ENCODE results near the gene CA11. TPM values are rescaled to one million over a fixed set of nuclear protein-coding genes. Genes with fewer than 3 reads are reported as not detected.

The CA11 gene
- total and polyA plus RNA-seq, 4 donors: 0.88 to 13.0 (median 5.1) TPM

DNA sequence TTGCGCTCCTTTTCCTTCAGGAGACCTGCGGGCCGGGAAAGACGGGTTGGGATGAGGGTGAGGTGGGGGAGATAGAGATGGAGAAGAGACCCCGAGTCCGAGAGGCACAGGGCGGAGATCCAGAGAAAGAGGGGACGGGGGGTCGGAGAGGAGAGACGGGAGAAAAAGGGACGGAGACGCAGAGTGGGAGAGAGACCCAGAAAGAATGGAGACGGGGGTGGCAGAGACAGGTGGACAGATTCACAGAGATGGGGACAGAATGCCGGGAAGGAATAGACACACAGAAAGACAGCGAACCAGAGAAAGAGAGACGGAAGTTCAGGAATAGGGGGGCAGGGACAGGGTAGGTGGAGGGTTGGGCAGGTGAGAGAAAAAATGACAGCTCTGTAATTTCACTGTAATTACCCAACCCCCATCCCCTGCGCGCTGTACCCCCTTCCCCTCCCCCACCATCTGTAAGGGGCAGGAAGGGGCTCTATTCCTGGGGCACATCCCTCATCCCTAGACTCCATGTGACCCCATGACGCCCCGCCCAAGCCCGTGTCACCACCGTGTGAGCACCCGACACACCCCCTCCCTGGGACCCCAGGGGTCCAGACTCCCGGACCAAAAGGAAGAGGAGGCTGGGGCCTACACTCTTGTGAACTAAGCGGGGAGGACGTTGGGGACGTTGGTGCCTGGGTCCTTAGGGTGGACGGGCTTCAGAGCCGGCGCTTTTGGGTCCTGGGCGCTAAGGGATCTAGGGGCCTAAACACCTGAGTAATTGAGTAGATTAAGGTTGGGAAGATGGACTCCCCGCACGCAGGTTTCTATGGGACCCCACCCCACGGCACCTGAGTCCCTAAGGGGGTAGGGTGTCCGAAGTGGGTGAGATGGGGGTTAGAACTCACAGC, 9.8 kb downstream of the CA11 start:
- H3K36me3 ChIP-seq (ENCODE audit: control insufficient read depth in 4 of 4, insufficient read depth in 4 of 4, low read length in 4 of 4): peaks cover 0 to 6% (median 0%) of the 10 kb centered on the region in 4 donors
- no peaks in the 10 kb centered on the region for H3K9me3 ChIP-seq (ENCODE audit: control insufficient read depth in 4 of 4, insufficient read depth in 3 of 4, low read length in 3 of 4)
- peaks cover 0 to 5% (median 0%) of the 10 kb centered on the region in 3 donors for H3K27me3 ChIP-seq (ENCODE audit: control insufficient read depth in 3 of 3, insufficient read depth in 3 of 3, low read length in 2 of 3)
- ATAC-seq (ENCODE audit: insufficient read depth, low FRiP score) (no peak), DNase-seq (no peak)
- no peak for TF ChIP-seq CTCF (IDR thresholded peaks at IDR 0.05; ENCODE audit: control extremely low read depth, extremely low read depth)
- peak overlapping the region in 1 of 2 donors; percentile 13 for H3K9ac ChIP-seq (ENCODE audit: insufficient read depth in 1 of 2, low read length in 2 of 2)
- peak overlapping the region; percentile 41 for H3K4me3 ChIP-seq
- WGBS, 2 donors: 2% methylated on average over 35 of the region's 35 CpGs
- peak overlapping the region; percentile 88 to 94 for H3K27ac ChIP-seq (ENCODE audit: low read depth in 1 of 2, low read length in 1 of 2)
- H3K4me1 ChIP-seq (ENCODE audit: control insufficient read depth in 5 of 5, insufficient read depth in 5 of 5, low read length in 5 of 5): peaks cover 0 to 35% (median 14%) of the 10 kb centered on the region in 5 donors

GRCh38 chr19:48635263-48635965, 10.6 kb downstream of the CA11 start:
- no peaks in the 10 kb centered on the region for H3K9me3 ChIP-seq (ENCODE audit: control insufficient read depth in 4 of 4, insufficient read depth in 3 of 4, low read length in 3 of 4)
- WGBS, 2 donors: 1 to 2% methylated on average over 46 to 67 of the region's 67 CpGs
- peak overlapping the region; percentile 41 for H3K4me3 ChIP-seq
- DNase-seq (peak in 1 of 3 donors; percentile 41), ATAC-seq (ENCODE audit: insufficient read depth, low FRiP score) (peak; percentile 37)
- peak overlapping the region; percentile 88 to 94 for H3K27ac ChIP-seq (ENCODE audit: low read depth in 1 of 2, low read length in 1 of 2)
- no peak overlapping the region for H3K9ac ChIP-seq (ENCODE audit: insufficient read depth in 1 of 2, low read length in 2 of 2)
- H3K4me1 ChIP-seq (ENCODE audit: control insufficient read depth in 5 of 5, insufficient read depth in 5 of 5, low read length in 5 of 5): peaks cover 0 to 43% (median 17%) of the 10 kb centered on the region in 5 donors
- peaks cover 0 to 4% (median 0%) of the 10 kb centered on the region in 3 donors for H3K27me3 ChIP-seq (ENCODE audit: control insufficient read depth in 3 of 3, insufficient read depth in 3 of 3, low read length in 2 of 3)
- peaks cover 0 to 6% (median 0%) of the 10 kb centered on the region in 4 donors for H3K36me3 ChIP-seq (ENCODE audit: control insufficient read depth in 4 of 4, insufficient read depth in 4 of 4, low read length in 4 of 4)
- TF ChIP-seq CTCF (IDR thresholded peaks at IDR 0.05; ENCODE audit: control extremely low read depth, extremely low read depth): no peak

DNA sequence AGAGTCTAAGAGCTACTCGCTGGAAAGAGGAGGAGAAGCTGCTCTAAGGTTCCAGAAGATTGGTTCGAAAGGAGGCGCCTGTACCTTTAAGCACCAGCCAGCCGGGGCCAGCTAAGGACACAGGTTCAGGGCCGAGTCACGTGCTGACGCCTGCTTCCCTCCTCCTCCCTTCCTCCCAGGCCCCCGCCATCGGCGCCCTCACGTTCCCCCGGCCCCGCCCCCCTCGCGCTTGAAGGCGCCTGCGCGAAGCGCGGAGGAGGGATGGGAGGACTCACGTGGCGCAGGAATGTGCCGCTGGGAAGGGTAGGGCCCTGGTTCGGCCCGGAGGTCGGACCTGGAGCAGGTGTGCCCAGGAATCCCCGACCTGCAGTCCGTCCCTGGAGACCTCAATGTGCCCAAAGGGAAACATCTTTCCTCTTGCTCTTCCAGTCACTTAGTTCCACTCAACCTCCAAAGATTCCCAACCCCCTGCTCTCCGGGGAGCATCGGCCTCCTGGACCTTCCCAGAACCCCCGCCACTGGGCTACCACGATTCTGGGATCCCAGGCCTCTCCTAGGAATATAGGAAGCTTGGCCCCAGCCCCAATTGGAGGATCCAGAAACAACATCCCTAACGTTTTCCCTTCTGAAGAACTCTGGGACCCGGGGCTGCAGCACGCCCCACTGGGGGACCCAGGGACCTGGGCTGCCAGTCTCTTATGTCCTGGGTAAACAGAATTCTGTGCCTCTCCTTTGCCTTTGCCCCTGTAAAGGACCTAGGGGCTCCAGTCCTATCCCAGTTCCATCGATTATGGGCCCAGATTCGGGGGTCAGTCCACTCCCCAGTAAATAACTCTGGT, 11.3 kb downstream of the CA11 start:
- ATAC-seq (ENCODE audit: insufficient read depth, low FRiP score) (peak; percentile 29), DNase-seq (peak; percentile 91 to 96 (median 93))
- no peak for TF ChIP-seq CTCF (IDR thresholded peaks at IDR 0.05; ENCODE audit: control extremely low read depth, extremely low read depth)
- Histone ChIP-seq H3K4me3 (no peak overlapping the region), H3K4me1 (ENCODE audit: control insufficient read depth in 5 of 5, insufficient read depth in 5 of 5, low read length in 5 of 5) (peaks cover 2 to 48% (median 15%) of the 10 kb centered on the region in 5 donors), H3K9ac (ENCODE audit: insufficient read depth in 1 of 2, low read length in 2 of 2) (no peak overlapping the region), H3K27me3 (ENCODE audit: control insufficient read depth in 3 of 3, insufficient read depth in 3 of 3, low read length in 2 of 3) (peaks cover 0 to 4% (median 0%) of the 10 kb centered on the region in 3 donors), H3K36me3 (ENCODE audit: control insufficient read depth in 4 of 4, insufficient read depth in 4 of 4, low read length in 4 of 4) (peaks cover 0 to 6% (median 0%) of the 10 kb centered on the region in 4 donors), H3K9me3 (ENCODE audit: control insufficient read depth in 4 of 4, insufficient read depth in 3 of 4, low read length in 3 of 4) (no peaks in the 10 kb centered on the region), H3K27ac (ENCODE audit: low read depth in 1 of 2, low read length in 1 of 2) (peak overlapping the region; percentile 72 to 94)
- 4% methylated on average over 37 of the region's 37 CpGs for WGBS, 2 donors
